H1 (cell line): ENCODE measurements around the gene CTRL.

Experiments
- GABPA ChIP-seq: IDR thresholded peaks from 2 replicates; pipeline ENCODE4 v1.6.1; 2011; ENCODE audit warnings: mild to moderate bottlenecking, low read length, moderate library complexity, borderline replicate concordance; ENCODE audit not compliant: insufficient read depth
- POLR2A ChIP-seq, 2 experiments: IDR thresholded peaks; 1 replicate in 1 of 2; 2 replicates in 1 of 2; pipeline ENCODE4 v1.6.1; 2011; ENCODE audit warnings: low read depth in 2 of 2, low read length in 2 of 2, mild to moderate bottlenecking in 2 of 2; ENCODE audit errors: control extremely low read depth in 1 of 2
- YY1 ChIP-seq: IDR thresholded peaks from 2 replicates; pipeline ENCODE4 v1.6.1; 2011; ENCODE audit warnings: low read depth, mild to moderate bottlenecking, low read length
- TF ChIP-seq, protein P1 (sequence below), 3 experiments: IDR thresholded peaks; 1 replicate in 2 of 3; 2 replicates in 1 of 3; pipeline versions ENCODE4 v1.5.1 to v1.6.1; 2011; ENCODE audit warnings: low read length in 3 of 3, mild to moderate bottlenecking in 3 of 3, inconsistent platforms in 2 of 3, low read depth in 1 of 3, moderate library complexity in 1 of 3; ENCODE audit not compliant: insufficient read depth in 1 of 3; ENCODE audit errors: control extremely low read depth in 1 of 3

DNA sequence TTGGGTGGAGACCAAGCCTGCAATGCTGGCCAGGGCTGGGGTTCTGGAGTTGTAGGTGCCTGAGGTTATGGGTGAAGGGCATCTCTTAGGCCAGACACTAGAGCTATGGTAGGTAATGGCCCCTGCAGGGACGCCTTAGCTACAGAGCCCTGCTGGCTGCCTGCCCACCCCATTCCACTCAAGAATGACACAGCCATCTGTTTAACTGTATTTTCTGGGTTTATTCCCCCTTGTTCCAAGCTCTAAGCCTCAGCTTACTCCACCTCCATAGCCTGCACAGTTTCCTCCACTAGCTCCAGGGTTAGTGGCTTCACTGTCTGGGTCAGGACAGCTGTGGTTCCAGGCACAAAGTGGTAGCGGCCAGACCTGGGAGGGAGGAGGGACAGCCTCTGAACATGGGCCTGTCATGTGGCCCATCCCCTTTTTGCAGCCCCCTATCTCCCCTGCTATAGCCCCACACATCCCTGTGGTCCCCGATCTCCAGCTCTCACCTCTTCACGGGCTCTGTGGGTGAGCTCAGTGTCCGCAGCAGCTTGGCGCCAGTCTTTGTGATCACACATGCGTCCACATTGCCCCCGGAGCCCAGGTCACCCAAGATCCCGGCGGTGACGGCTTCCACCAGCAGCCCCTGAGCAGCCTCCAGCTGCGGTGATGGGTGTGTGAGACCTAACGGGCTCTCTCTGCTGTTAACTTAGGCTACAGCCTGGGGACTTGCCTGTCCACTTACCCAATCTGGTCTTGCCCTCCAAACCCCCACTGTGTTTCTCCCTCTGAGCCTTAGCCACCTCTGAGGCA is 2.8 kb upstream of the CTRL start:
- TF ChIP-seq, protein P1, sequence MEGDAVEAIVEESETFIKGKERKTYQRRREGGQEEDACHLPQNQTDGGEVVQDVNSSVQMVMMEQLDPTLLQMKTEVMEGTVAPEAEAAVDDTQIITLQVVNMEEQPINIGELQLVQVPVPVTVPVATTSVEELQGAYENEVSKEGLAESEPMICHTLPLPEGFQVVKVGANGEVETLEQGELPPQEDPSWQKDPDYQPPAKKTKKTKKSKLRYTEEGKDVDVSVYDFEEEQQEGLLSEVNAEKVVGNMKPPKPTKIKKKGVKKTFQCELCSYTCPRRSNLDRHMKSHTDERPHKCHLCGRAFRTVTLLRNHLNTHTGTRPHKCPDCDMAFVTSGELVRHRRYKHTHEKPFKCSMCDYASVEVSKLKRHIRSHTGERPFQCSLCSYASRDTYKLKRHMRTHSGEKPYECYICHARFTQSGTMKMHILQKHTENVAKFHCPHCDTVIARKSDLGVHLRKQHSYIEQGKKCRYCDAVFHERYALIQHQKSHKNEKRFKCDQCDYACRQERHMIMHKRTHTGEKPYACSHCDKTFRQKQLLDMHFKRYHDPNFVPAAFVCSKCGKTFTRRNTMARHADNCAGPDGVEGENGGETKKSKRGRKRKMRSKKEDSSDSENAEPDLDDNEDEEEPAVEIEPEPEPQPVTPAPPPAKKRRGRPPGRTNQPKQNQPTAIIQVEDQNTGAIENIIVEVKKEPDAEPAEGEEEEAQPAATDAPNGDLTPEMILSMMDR (IDR thresholded peaks at IDR 0.05; ENCODE audit: control extremely low read depth in 1 of 3, insufficient read depth in 1 of 3, low read depth in 1 of 3, low read length in 3 of 3): no peak
- peak in 1 of 2 experiments; percentile 47; a peak in 1 of 3 replicates for TF ChIP-seq POLR2A (IDR thresholded peaks at IDR 0.05; ENCODE audit: control extremely low read depth in 1 of 2, low read depth in 2 of 2, low read length in 2 of 2)
- TF ChIP-seq YY1: no peak
- TF ChIP-seq GABPA: no peak
